Karpas-422 (cell line): ENCODE data around the gene CCDC33. TPM values are rescaled to one million over a fixed set of nuclear protein-coding genes. Genes with fewer than 3 reads are reported as not detected.
A peak's percentile ranks its signal among the peaks of the same experiment; 100 is the strongest.

Experiments
- DNase-seq: peaks from one replicate; pipeline ENCODE4 v3.0.0-alpha.2; 2015
- H2AFZ ChIP-seq: fragments of 200-600 bp; sonication (generic); 2 replicates; pipeline ENCODE4 v1.6.1; 2014; ENCODE audit warnings: antibody characterized with exemption, low read length, mixed read lengths
- H3K27ac ChIP-seq: fragments of 200-600 bp; sonication (generic); 2 replicates; pipeline ENCODE4 v1.5.1; 2014; ENCODE audit warnings: mild to moderate bottlenecking, low read length, moderate library complexity
- H3K27me3 ChIP-seq: fragments of 200-600 bp; sonication (generic); 2 replicates; pipeline ENCODE4 v1.6.1; 2014; ENCODE audit warnings: low read length, mixed read lengths
- H3K36me3 ChIP-seq: fragments of 200-600 bp; sonication (generic); 2 replicates; pipeline ENCODE4 v1.6.1; 2014; ENCODE audit warnings: low read length, mixed read lengths; ENCODE audit not compliant: insufficient read depth
- H3K4me1 ChIP-seq: fragments of 200-600 bp; sonication (generic); 2 replicates; pipeline ENCODE4 v1.6.1; 2014; ENCODE audit warnings: mild to moderate bottlenecking, low read length, mixed read lengths
- H3K4me2 ChIP-seq: fragments of 200-600 bp; sonication (generic); 2 replicates; pipeline ENCODE4 v1.6.1; 2014; ENCODE audit warnings: low read length, low read depth, mild to moderate bottlenecking; ENCODE audit not compliant: poor library complexity, severe bottlenecking
- H3K4me3 ChIP-seq: fragments of 200-600 bp; sonication (generic); 2 replicates; pipeline ENCODE4 v1.5.1; 2014; ENCODE audit warnings: mild to moderate bottlenecking, antibody characterized with exemption, low read length, mixed read lengths
- H3K79me2 ChIP-seq: fragments of 200-600 bp; sonication (generic); 2 replicates; pipeline ENCODE4 v1.6.1; 2014; ENCODE audit warnings: mild to moderate bottlenecking, low read length, mixed read lengths
- H3K9ac ChIP-seq: fragments of 200-600 bp; sonication (generic); 2 replicates; pipeline ENCODE4 v1.6.0; 2014; ENCODE audit warnings: low read length
- H3K9me2 ChIP-seq: fragments of 200-600 bp; sonication (generic), shearing (Covaris generic); replicated peaks from 2 replicates; pipeline ENCODE4 v1.6.0; 2014; ENCODE audit warnings: mild to moderate bottlenecking, low read length, moderate library complexity; ENCODE audit not compliant: insufficient read depth
- H3K9me3 ChIP-seq: fragments of 300-700, 200-600 bp; sonication (generic); 2 replicates; pipeline ENCODE4 v1.6.1; 2014; ENCODE audit warnings: low read length, mixed read lengths
- H4K20me1 ChIP-seq: fragments of 200-600 bp; sonication (generic); 2 replicates; pipeline ENCODE4 v1.6.1; 2014; ENCODE audit warnings: mild to moderate bottlenecking, antibody characterized with exemption, low read length, low read depth; ENCODE audit not compliant: insufficient read depth
- total RNA-seq: library from RNA; depleted of rRNA; stranded (reverse); fragments of >200 nt; shearing (Covaris generic); gene quantifications from 2 replicates; pipeline ENCODE4 v1.2.3, GENCODE V29; 2014; ENCODE audit warnings: low replicate concordance

Gene CCDC33
- total RNA-seq, 1 experiment from 2014 or later, result not detected

DNA sequence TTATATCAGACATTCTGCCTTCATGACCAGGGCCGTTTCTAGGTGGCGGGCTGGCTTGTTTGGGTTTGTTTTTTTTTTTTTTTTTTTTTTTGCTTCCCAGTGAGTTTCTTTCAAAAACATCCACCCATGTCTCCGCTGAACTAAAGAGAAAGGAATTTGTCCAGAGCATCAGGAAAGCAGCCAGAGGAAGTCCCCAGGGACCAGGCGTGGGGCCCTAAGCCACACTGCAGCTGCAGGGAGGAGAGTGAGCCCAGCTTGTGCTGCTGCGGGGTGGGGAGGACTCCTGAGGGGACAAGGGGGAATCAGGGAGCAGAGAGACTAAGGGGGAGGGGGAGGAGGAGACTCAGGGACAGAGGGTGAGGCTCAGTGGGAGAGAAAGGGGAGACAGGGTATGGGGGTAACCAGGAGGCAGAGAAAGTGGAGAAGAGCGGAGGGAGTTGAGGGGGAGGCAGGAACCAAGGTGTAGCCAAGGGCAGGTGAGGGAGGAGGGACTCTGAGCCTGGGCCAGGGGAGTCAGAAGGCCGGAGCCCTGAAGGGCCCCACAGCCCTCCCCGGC, 81.8 kb downstream of the CCDC33 start:
- no peak overlapping the region for H2AFZ ChIP-seq
- H3K4me2 ChIP-seq, result no peak overlapping the region
- H3K4me3 ChIP-seq, result no peak overlapping the region
- no peaks in the 10 kb centered on the region for H3K9me3 ChIP-seq
- H3K36me3 ChIP-seq, result no peaks in the 10 kb centered on the region
- no peaks in the 10 kb centered on the region for H3K9me2 ChIP-seq
- H3K4me1 ChIP-seq, result peaks cover 6% of the 10 kb centered on the region
- H3K9ac ChIP-seq, result no peak overlapping the region
- no peaks in the 10 kb centered on the region for H4K20me1 ChIP-seq
- no peak overlapping the region for H3K27ac ChIP-seq
- H3K27me3 ChIP-seq, result no peaks in the 10 kb centered on the region
- H3K79me2 ChIP-seq, result no peaks in the 10 kb centered on the region
- DNase-seq, result no peak

DNA sequence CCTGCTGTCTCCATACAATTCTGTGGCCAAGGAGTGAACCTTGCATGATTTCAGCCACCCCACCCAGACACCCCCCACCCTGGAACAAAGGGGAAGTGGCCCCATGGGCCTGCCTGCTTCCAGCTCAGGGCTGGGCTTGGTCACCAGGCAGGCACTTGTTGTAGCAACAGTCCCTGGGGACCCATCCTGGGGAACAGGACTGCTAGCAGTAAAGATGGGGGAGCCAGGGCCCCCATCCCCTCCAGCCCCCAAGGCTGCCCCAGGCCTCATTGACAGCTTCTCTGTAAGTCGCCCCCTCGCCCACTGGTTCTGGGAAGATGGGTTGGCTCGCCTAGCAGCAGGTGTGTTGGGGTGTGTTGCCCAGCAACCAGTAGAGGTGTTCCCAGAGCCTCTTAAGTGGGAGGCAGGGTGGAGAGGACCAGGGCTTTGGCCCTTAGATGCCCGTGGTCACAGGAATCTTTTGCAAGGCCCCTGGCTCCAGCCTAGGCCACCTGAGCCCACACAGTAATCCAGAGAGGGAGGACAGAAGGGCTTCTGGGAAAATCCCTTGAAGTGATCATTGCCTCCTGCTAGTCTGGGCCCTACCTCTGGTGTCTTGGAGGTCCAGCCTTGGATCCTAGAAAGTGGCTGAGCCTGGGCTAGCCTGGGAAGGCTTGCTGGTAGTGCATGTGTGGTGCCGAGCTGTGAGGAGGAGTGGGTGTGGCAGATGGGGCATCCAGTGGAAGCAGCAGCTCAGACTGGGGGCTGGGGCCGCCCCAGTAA, 82.4 kb downstream of the CCDC33 start:
- no peak overlapping the region for H3K4me2 ChIP-seq
- H3K27me3 ChIP-seq, result no peaks in the 10 kb centered on the region
- H3K27ac ChIP-seq, result no peak overlapping the region
- H3K4me1 ChIP-seq, result peaks cover 6% of the 10 kb centered on the region
- H3K36me3 ChIP-seq, result no peaks in the 10 kb centered on the region
- H3K4me3 ChIP-seq, result no peak overlapping the region
- H4K20me1 ChIP-seq, result no peaks in the 10 kb centered on the region
- H3K9ac ChIP-seq, result no peak overlapping the region
- H2AFZ ChIP-seq, result no peak overlapping the region
- no peaks in the 10 kb centered on the region for H3K9me3 ChIP-seq
- DNase-seq, result no peak
- H3K79me2 ChIP-seq, result no peaks in the 10 kb centered on the region
- H3K9me2 ChIP-seq, result no peaks in the 10 kb centered on the region

DNA sequence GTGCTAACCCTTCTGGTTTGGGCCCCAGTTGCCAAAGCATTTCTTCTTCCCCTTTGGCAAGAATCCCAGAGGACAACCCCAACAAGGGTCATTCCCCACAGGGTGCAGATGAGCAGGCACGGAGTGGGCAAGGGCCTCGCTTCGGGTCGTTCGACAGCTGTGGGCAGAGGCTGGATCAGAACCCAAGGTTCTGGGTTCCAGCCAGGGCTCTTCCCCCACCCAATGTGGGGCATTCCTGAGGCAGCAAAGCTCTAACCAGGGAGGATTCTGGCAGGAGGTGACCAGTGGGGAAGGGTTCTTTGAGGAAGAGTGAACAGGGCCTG, 83.0 kb downstream of the CCDC33 start:
- Histone ChIP-seq H3K9ac (no peak overlapping the region), H3K4me1 (peaks cover 6% of the 10 kb centered on the region), H3K4me3 (no peak overlapping the region), H3K9me2 (no peaks in the 10 kb centered on the region), H3K9me3 (no peaks in the 10 kb centered on the region), H4K20me1 (no peaks in the 10 kb centered on the region), H2AFZ (no peak overlapping the region), H3K79me2 (no peaks in the 10 kb centered on the region), H3K27me3 (no peaks in the 10 kb centered on the region), H3K4me2 (no peak overlapping the region), H3K27ac (no peak overlapping the region), H3K36me3 (no peaks in the 10 kb centered on the region)
- DNase-seq, result no peak

DNA sequence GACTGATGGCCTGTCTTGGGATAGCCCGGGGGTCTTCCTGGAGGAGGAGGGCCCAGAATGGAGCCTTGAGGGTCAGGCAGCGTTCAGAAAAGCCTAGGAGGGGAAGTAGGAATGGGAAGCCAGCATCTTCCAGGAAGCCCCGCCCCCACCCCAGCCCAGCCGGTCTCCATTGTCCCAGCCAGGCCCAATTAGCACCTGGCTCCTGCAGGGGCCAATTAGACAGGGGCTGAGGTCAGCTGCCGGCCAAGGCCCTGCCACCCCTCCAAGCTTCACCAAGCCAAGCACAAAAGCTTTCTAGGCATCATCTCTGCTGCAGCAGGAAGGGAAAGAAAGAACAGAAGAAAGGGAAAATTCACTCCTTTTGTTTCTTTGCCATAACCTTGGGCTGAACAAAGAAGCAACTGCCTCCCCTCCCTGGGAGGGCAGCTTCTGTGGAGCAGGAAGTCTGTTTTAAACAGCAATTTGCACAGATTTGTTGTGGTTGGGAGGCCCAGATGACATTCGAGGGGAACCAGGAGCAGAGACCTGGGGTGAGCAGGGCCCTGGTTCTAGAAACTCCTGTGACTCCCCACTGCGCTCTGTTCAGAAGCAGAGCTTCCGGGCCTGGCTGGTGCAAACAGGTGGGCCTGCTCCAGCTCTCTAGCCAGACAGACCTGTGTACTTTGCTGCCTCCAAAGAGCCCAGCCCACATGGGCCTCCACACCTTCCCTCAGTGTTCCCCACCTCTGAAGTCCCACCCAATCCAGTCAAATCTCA, 83.6 kb downstream of the CCDC33 start:
- no peak for DNase-seq
- H3K27ac ChIP-seq, result no peak overlapping the region
- no peak overlapping the region for H3K9ac ChIP-seq
- no peaks in the 10 kb centered on the region for H3K36me3 ChIP-seq
- H3K4me2 ChIP-seq, result no peak overlapping the region
- no peak overlapping the region for H3K4me3 ChIP-seq
- no peak overlapping the region for H2AFZ ChIP-seq
- no peaks in the 10 kb centered on the region for H3K79me2 ChIP-seq
- no peaks in the 10 kb centered on the region for H4K20me1 ChIP-seq
- peaks cover 6% of the 10 kb centered on the region for H3K4me1 ChIP-seq
- no peaks in the 10 kb centered on the region for H3K9me2 ChIP-seq
- H3K27me3 ChIP-seq, result no peaks in the 10 kb centered on the region
- no peaks in the 10 kb centered on the region for H3K9me3 ChIP-seq

DNA sequence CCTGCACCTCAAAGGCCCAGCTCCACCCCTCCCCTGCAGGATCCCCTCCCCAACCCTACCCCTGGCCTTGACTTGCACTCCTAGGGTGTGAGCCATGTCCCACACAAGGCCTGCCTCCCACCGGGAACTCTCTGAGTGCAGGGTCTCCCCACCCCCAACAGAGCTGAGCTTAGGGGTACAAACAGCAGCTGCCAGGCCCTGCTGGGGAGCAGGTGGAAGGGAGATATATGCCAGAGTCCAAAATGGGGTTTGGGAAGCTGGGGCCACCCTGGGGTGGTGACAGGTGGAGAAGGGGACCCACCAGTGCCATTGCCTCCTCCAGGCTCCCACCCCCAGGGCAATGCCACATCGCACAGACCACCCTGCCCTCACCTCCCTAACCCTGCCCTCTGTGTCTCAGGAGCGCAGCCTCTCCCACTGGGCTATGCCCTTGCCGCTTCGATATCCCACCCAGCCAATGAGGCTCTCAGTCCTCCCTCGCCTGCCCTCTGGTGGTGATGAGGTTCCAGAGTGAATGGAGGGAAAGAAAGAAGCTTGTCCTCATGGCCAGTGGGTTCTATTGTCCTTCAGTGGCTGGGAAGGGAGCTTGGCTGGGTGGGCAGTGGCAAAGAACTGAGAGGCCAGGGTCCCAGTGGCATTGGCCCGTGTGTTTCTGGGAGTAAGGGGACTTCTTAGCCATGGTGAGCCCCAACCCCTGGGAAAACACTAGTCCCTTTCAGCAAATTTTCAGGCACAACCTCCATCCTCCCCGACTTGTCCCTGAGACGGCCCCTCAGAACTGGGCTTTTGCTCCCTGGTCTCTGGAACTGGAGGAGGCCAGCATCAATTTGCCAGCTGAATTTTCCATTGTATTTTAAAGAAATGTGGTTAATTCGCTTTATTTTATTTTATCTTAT, 84.5 kb downstream of the CCDC33 start:
- Histone ChIP-seq H3K9ac (no peak overlapping the region), H2AFZ (no peak overlapping the region), H3K9me2 (no peaks in the 10 kb centered on the region), H3K36me3 (no peaks in the 10 kb centered on the region), H3K27ac (no peak overlapping the region), H3K79me2 (no peaks in the 10 kb centered on the region), H3K4me3 (no peak overlapping the region), H4K20me1 (no peaks in the 10 kb centered on the region), H3K9me3 (no peaks in the 10 kb centered on the region), H3K27me3 (no peaks in the 10 kb centered on the region), H3K4me2 (no peak overlapping the region), H3K4me1 (peaks cover 3% of the 10 kb centered on the region)
- DNase-seq, result peak; percentile 81

DNA sequence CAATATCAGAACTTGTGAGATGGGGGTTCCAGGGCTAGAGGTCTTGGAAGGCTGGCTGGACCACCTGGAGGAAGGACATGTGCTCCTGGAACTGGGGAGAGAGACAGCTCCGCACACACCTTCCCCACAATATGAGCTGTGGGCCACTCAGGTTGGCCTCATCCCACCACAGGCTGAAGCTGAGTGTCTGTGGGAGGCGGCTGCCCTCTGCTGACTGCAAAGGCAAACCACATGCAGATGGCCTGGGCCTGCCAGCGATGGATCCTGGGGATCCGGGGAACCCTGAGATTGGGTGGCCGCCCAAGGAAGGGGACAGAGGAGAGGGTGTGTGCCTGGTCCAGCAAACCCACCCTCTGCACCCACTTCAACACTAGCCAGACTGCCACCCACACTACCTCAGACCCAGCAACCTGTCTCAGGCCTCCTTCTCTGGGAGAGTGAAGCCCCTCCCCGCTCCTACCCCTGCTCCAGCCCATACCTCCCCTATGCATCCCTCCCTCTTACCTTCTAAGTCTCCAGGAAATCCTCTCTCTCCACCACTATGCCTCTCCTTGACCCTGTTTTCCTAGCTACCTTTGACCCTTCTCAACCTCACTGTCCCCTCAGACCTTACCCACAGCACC, 86.5 kb downstream of the CCDC33 start:
- H3K4me1 ChIP-seq, result no peaks in the 10 kb centered on the region
- no peak overlapping the region for H3K4me2 ChIP-seq
- no peak overlapping the region for H3K4me3 ChIP-seq
- no peaks in the 10 kb centered on the region for H3K36me3 ChIP-seq
- no peaks in the 10 kb centered on the region for H4K20me1 ChIP-seq
- H3K9ac ChIP-seq, result no peak overlapping the region
- H3K27ac ChIP-seq, result no peak overlapping the region
- no peaks in the 10 kb centered on the region for H3K9me2 ChIP-seq
- no peaks in the 10 kb centered on the region for H3K27me3 ChIP-seq
- no peaks in the 10 kb centered on the region for H3K79me2 ChIP-seq
- no peaks in the 10 kb centered on the region for H3K9me3 ChIP-seq
- DNase-seq, result peak; percentile 85
- no peak overlapping the region for H2AFZ ChIP-seq

DNA sequence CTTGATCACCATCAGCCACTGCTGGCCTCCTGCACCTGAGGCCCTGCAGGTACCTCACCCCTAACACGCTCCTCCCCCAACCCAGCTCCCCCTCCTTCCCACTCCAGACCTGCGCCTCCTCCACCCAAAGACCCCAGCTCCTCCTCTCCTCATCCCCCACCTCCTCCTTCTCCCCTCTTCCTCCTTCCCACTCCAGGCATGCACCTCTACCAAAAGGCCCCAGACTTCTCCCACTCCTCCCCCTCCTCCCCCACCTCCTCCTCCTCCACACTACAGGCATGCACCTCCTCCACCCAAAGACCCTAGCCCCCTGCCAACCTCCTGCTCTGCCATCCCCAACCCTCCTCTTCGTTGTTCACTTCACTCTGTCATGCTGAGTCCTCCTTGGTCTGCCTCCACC, 88.6 kb downstream of the CCDC33 start:
- Histone ChIP-seq H3K4me1 (peaks cover 12% of the 10 kb centered on the region), H3K4me2 (no peak overlapping the region), H2AFZ (no peak overlapping the region), H3K9ac (no peak overlapping the region), H4K20me1 (no peaks in the 10 kb centered on the region), H3K4me3 (no peak overlapping the region), H3K79me2 (no peaks in the 10 kb centered on the region), H3K36me3 (no peaks in the 10 kb centered on the region), H3K27ac (no peak overlapping the region), H3K27me3 (no peaks in the 10 kb centered on the region), H3K9me2 (no peaks in the 10 kb centered on the region), H3K9me3 (no peaks in the 10 kb centered on the region)
- no peak for DNase-seq
